ENCODE results near the gene VN1R2.
"Not testable (repeated sequence)": the region's sequence is repeated elsewhere in the genome, so short reads cannot be mapped to it uniquely, and the experiment has no call there.

Gene VN1R2

DNA sequence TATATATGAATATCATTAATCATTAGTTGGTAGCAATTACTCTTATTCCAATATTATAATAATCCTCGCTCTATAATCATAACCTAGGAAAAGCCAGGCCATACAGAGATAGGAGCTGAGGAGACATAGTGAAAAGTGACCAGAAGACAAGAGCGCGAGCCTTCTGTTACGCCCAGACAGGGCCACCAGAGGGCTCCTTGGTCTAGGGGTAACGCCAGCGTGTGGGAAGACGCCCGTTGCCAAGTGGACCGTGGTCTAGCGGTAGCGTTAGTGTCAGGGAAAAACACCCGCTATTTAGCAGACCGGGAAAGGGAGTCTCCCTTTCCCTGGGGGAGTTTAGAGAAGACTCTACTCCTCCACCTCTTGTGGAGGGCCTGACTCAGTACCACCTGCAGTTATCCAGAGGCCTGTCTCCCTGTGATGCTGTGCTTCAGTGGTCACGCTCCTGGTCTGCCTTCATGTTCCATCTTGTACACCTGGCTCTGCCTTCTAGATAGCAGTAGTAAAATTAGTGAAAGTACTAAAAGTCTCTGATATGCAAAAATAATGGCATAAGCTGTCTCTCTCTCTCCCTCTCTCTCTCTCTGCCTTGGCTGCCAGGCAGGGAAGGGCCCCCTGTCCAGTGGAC, at the start of gene VN1R2:
TSS of gene VN1R2 (plus strand) at position 578 of the 628 bp plus-strand sequence. CDS start 84 bp downstream, outside the sequence.
- in situ Hi-C loops (cut with HindIII; ENCODE audit: low sequenced_read_pairs); DNase-seq (ENCODE audit: low read depth); H3K4me3 ChIP-seq (ENCODE audit: low read depth, low read length): not testable (repeated sequence)

GRCh38 chr19:53211554-53211953, 46.5 kb upstream of the VN1R2 start:
- H3K4me3 ChIP-seq (ENCODE audit: low read depth, low read length); in situ Hi-C loops (cut with HindIII; ENCODE audit: low sequenced_read_pairs); DNase-seq (ENCODE audit: low read depth): not testable (repeated sequence)

- H3K4me3 ChIP-seq (ENCODE audit: low read depth, low read length), result no peak overlapping the region
- DNase-seq (ENCODE audit: low read depth), result no peak
- in situ Hi-C loops (cut with HindIII; ENCODE audit: low sequenced_read_pairs), result no loop called here
- no peak for TF ChIP-seq CTCF (IDR thresholded peaks at IDR 0.05; ENCODE audit: low read depth, low read length, missing control alignments)
Observed at GRCh38 chr19:53212703-53213320, 45.3 kb upstream of the VN1R2 start.

DNA sequence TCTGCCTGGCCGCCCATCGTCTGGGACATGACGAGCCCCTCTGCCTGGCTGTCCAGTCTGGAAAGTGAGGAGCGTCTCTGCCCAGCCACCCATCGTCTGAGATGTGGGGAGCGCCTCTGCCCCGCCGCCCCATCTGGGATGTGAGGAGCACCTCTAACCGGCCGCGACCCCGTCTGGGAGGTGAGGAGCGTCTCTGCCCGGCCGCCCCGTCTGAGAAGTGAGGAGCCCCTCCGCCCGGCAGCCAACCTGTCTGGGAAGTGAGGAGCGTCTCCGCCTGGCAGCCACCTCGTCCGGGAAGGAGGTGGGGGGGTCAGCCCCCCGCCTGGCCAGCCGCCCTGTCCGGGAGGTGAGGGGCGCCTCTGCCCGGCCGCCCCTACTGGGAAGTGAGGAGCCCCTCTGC, 35.4 kb upstream of the VN1R2 start:
- H3K4me3 ChIP-seq (ENCODE audit: low read depth, low read length); DNase-seq (ENCODE audit: low read depth); in situ Hi-C loops (cut with HindIII; ENCODE audit: low sequenced_read_pairs): not testable (repeated sequence)

DNA sequence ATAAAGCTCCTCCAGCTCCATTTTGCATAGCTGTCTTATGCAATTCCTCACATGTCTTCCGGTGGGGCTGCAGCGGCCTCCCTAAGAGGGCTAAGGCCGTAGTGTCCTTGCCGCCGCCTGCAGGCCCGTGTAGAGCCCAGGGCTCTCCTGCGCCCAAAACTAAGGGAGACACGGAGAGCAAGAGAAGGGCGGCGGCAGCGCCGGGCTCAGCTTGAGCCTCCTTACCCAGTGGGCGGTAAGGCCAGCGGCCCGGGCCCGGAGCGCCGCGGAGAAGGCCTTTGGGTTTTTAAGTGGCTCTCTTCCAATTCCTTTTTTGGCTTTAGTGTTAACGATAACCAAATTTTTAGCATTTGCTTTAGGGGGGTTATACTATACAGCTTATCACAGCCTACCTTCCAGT, 33.5 kb upstream of the VN1R2 start:
- no peak overlapping the region for H3K4me3 ChIP-seq (ENCODE audit: low read depth, low read length)
- no peak for DNase-seq (ENCODE audit: low read depth)
- in situ Hi-C loops (cut with HindIII; ENCODE audit: low sequenced_read_pairs), result no loop called here
- TF ChIP-seq CTCF (IDR thresholded peaks at IDR 0.05; ENCODE audit: low read depth, low read length, missing control alignments), result no peak

- no peak overlapping the region for H3K4me3 ChIP-seq (ENCODE audit: low read depth, low read length)
- in situ Hi-C loops (cut with HindIII; ENCODE audit: low sequenced_read_pairs), result no loop called here
- TF ChIP-seq CTCF (IDR thresholded peaks at IDR 0.05; ENCODE audit: low read depth, low read length, missing control alignments), result no peak
- no peak for DNase-seq (ENCODE audit: low read depth)
Observed at GRCh38 chr19:53237114-53237777, 20.8 kb upstream of the VN1R2 start.

DNA sequence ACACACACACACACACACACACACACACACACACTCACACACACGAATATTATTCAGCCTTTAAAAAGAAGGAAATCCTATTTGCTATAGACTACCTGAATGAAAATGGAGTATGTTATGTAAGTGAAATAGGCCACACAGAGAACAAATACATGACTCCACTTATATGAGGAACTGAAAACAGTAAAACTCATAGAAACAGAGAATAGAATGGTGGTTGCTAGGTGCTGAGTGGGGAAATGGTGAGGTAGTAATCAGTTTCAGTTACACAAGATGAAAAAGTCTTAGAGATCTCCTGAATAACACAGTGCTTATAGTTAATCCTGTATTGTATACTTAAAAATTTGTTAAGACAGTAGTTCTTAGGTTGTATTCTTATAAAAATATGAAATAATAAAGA, 11.6 kb upstream of the VN1R2 start:
- no peak overlapping the region for H3K4me3 ChIP-seq (ENCODE audit: low read depth, low read length)
- in situ Hi-C loops (cut with HindIII; ENCODE audit: low sequenced_read_pairs), result no loop called here
- DNase-seq (ENCODE audit: low read depth), result no peak
- TF ChIP-seq CTCF (IDR thresholded peaks at IDR 0.05; ENCODE audit: low read depth, low read length, missing control alignments), result no peak
